ENCODE results near the gene GPR158. TPM values are rescaled to one million over a fixed set of nuclear protein-coding genes. Genes with fewer than 3 reads are reported as not detected.

Gene GPR158
- total and polyA plus RNA-seq, 2 of the 8 experiments (the other 6 are each of a cell fraction or from before 2014, with no cell fraction given), result 0.14 to 0.78 TPM

- Histone ChIP-seq H3K79me2 (ENCODE audit: control insufficient read depth in 1 of 2, insufficient read depth in 2 of 2, low read length in 2 of 2) (no peaks in the 10 kb centered on the region), H3K9ac (replicated peaks in 1 of 4; ENCODE audit: extremely low read depth in 1 of 4, low read depth in 3 of 4, low read length in 3 of 4) (no peak overlapping the region), H3K23ac (ENCODE audit: insufficient read length) (no peak overlapping the region), H3K56ac (replicated peaks; ENCODE audit: insufficient read length, low read depth, low read length) (no peak overlapping the region), H2BK120ac (replicated peaks; ENCODE audit: low read depth, low read length) (no peak overlapping the region), H2BK5ac (ENCODE audit: low read depth, low read length) (no peak overlapping the region), H2AFZ (ENCODE audit: low read length) (no peak overlapping the region), H3K36me3 (ENCODE audit: control insufficient read depth in 2 of 4, insufficient read depth in 4 of 4, low read length in 3 of 4) (no peaks in the 10 kb centered on the region), H3K4me3 (ENCODE audit: extremely low read depth in 1 of 4, insufficient read depth in 2 of 4, low read depth in 3 of 4, low read length in 4 of 4) (no peak overlapping the region), H4K8ac (ENCODE audit: extremely low read depth, insufficient read depth, low read length) (no peak overlapping the region), H2BK20ac (ENCODE audit: low read length) (no peak overlapping the region), H3K27me3 (replicated peaks in 1 of 4; ENCODE audit: control insufficient read depth in 3 of 4, extremely low read depth in 1 of 4, insufficient read depth in 3 of 4, low read length in 3 of 4) (no peaks in the 10 kb centered on the region; a peak in 1 of 7 replicates), H2AK5ac (ENCODE audit: low read depth, low read length) (no peak overlapping the region), H3K79me1 (ENCODE audit: low read depth, low read length) (no peaks in the 10 kb centered on the region), H3K23me2 (ENCODE audit: low read depth, low read length) (no peaks in the 10 kb centered on the region), H2BK12ac (ENCODE audit: low read depth, low read length) (no peak overlapping the region), H2BK15ac (ENCODE audit: low read length) (no peak overlapping the region), H4K91ac (replicated peaks; ENCODE audit: insufficient read length, low read length) (no peak overlapping the region), H3K14ac (ENCODE audit: insufficient read length) (no peak overlapping the region), H4K5ac (ENCODE audit: insufficient read length, low read depth, low read length) (no peak overlapping the region), H4K20me1 (replicated peaks in 1 of 2; ENCODE audit: control insufficient read depth in 1 of 2, insufficient read depth in 2 of 2, low read length in 2 of 2) (no peaks in the 10 kb centered on the region), H3K4ac (replicated peaks; ENCODE audit: insufficient read length, low read depth, low read length) (no peak overlapping the region), H3K4me1 (replicated peaks in 1 of 4; ENCODE audit: control insufficient read depth in 3 of 4, insufficient read depth in 4 of 4, low read length in 3 of 4) (no peaks in the 10 kb centered on the region), H3K4me2 (ENCODE audit: insufficient read depth in 1 of 2, low read depth in 2 of 2, low read length in 2 of 2) (no peak overlapping the region), H3K27ac (ENCODE audit: low read depth, low read length) (no peak overlapping the region), H3K18ac (ENCODE audit: extremely low read depth, low read length) (no peak overlapping the region), H3K9me3 (ENCODE audit: insufficient read depth in 2 of 2, low read depth in 1 of 2, low read length in 1 of 2) (peaks cover 0 to 7% of the 10 kb centered on the region in 2 experiments; a peak in 2 of 4 replicates)
- 97% methylated on average over 4 of the region's 4 CpGs; no CpG with 5 or more reads in 1 of the 2 experiments for WGBS, 2 experiments (ENCODE audit: extremely low coverage in 1 of 2, insufficient coverage in 1 of 2, insufficient read length in 1 of 2, insufficient replicate concordance in 2 of 2, low coverage in 1 of 2, low lambda C conversion rate in 2 of 2, missing lambda C conversion rate in 1 of 2)
- FAIRE-seq (no peak), DNase-seq (ENCODE audit: low read depth in 1 of 2, low spot score in 2 of 2) (no peak)
- POLR2A ChIA-PET (ENCODE audit: partially characterized antibody), result no interaction called here
- no peak for TF ChIP-seq RAD21 (IDR thresholded peaks at IDR 0.05 in 1 of 2, conservative IDR thresholded peaks at IDR 0.05 in 1 of 2; ENCODE audit: low read depth in 2 of 2, low read length in 2 of 2)
- TF ChIP-seq RXRA (IDR thresholded peaks at IDR 0.05; ENCODE audit: insufficient read depth, low read depth, low read length), result no peak
- no peak for TF ChIP-seq ATF2 (IDR thresholded peaks at IDR 0.05; ENCODE audit: low read length)
- CTCF ChIA-PET (ENCODE audit: partially characterized antibody), result interaction anchor here (1.3 kb wide), 1 partner anchor 48 kb away, joined by 3 read pairs; no protein-coding TSS in a partner anchor
Observed at GRCh38 chr10:25129592-25129991, 45.2 kb upstream of the GPR158 start.
